Astrocyte of the cerebellum (primary cell): ENCODE data around the gene C7orf33.
A peak's percentile ranks its signal among the peaks of the same experiment; 100 is the strongest.

Source experiments
- DNase-seq: peaks from one replicate; pipeline ENCODE4 v3.0.0-alpha.2; 2011; ENCODE audit warnings: low read depth
- H3K4me3 ChIP-seq: 2 replicates; pipeline ENCODE4 v1.5.1; 2011; ENCODE audit warnings: mild to moderate bottlenecking, low read depth, low read length, moderate library complexity
- in situ Hi-C: cut with HindIII; loops from 2 replicates; pipeline ENCODE4 v1.10.0; 2017; ENCODE audit warnings: low sequenced_read_pairs
- TF ChIP-seq, protein P1 (sequence below): IDR thresholded peaks from 2 replicates; pipeline ENCODE4 v1.5.1; 2012; ENCODE audit warnings: low read length, low read depth, moderate library complexity, mild to moderate bottlenecking; ENCODE audit errors: missing control alignments

Gene C7orf33

GRCh38 chr7:148630078-148630477, 39.5 kb downstream of the C7orf33 start:
- in situ Hi-C loops = no loop called here
- no peak for DNase-seq
- TF ChIP-seq, protein P1, sequence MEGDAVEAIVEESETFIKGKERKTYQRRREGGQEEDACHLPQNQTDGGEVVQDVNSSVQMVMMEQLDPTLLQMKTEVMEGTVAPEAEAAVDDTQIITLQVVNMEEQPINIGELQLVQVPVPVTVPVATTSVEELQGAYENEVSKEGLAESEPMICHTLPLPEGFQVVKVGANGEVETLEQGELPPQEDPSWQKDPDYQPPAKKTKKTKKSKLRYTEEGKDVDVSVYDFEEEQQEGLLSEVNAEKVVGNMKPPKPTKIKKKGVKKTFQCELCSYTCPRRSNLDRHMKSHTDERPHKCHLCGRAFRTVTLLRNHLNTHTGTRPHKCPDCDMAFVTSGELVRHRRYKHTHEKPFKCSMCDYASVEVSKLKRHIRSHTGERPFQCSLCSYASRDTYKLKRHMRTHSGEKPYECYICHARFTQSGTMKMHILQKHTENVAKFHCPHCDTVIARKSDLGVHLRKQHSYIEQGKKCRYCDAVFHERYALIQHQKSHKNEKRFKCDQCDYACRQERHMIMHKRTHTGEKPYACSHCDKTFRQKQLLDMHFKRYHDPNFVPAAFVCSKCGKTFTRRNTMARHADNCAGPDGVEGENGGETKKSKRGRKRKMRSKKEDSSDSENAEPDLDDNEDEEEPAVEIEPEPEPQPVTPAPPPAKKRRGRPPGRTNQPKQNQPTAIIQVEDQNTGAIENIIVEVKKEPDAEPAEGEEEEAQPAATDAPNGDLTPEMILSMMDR = no peak
- no peak overlapping the region for H3K4me3 ChIP-seq

GRCh38 chr7:148633761-148634160, 43.2 kb downstream of the C7orf33 start:
- in situ Hi-C loops = no loop called here
- TF ChIP-seq, protein P1 = no peak
- DNase-seq = no peak

GRCh38 chr7:148637094-148637493, 46.5 kb downstream of the C7orf33 start:
- TF ChIP-seq, protein P1 = no peak
- DNase-seq = no peak
- in situ Hi-C loops = no loop called here
- H3K4me3 ChIP-seq = no peak overlapping the region

More at GRCh38 chr7:148633761-148634160, 43.2 kb downstream of the C7orf33 start:
- H3K4me3 ChIP-seq = no peak overlapping the region

DNA sequence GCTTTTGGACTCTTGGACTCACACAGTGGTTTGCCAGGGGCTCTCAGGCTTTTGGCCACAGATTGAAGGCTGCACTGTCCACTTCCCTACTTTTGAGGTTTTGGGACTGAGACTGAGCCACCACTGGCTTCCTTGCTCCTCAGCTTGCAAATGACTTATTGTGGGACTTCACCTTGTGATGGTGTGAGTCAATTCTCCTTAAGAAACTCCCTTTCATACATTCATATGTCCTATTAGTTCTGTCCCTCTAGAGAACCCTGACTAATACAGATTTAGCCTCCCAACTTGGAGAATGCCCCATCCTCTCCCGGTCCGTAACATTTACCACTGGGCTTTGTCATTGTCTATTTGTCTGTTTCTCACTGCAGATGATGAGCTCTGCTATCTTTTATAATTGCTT, 55.3 kb downstream of the C7orf33 start:
- TF ChIP-seq, protein P1 = no peak
- DNase-seq = no peak
- no peak overlapping the region for H3K4me3 ChIP-seq
- in situ Hi-C loops = no loop called here

- in situ Hi-C loops = no loop called here
Observed at GRCh38 chr7:148650232-148650858, 59.8 kb downstream of the C7orf33 start.

GRCh38 chr7:148652773-148653172, 62.2 kb downstream of the C7orf33 start:
- DNase-seq = no peak
- in situ Hi-C loops = no loop called here
- H3K4me3 ChIP-seq = no peak overlapping the region
- TF ChIP-seq, protein P1 = no peak

More at GRCh38 chr7:148650232-148650858, 59.8 kb downstream of the C7orf33 start:
- no peak overlapping the region for H3K4me3 ChIP-seq
- TF ChIP-seq, protein P1 = no peak
- peak; percentile 48 for DNase-seq
